GM21786 (cell line): ENCODE results near the gene PTPRT.
"Not testable (repeated sequence)": the region's sequence is repeated elsewhere in the genome, so short reads cannot be mapped to it uniquely, and the experiment has no call there.

ENCODE experiments used
- ATAC-seq: cut with Tn5 transposase; IDR thresholded peaks from one replicate; pipeline ENCODE4 v1.9.1; 2021; ENCODE audit not compliant: unreplicated experiment

PTPRT gene

GRCh38 chr20:42255821-42256220, 933.9 kb downstream of the PTPRT start:
- no peak for ATAC-seq

GRCh38 chr20:42254673-42255072, 935.0 kb downstream of the PTPRT start:
- ATAC-seq, result no peak

GRCh38 chr20:42252116-42252515, 937.6 kb downstream of the PTPRT start:
- no peak for ATAC-seq

GRCh38 chr20:42218621-42219374, 970.9 kb downstream of the PTPRT start:
- no peak for ATAC-seq

GRCh38 chr20:42214074-42214473, 975.6 kb downstream of the PTPRT start:
- no peak for ATAC-seq

GRCh38 chr20:42212391-42212790, 977.3 kb downstream of the PTPRT start:
- ATAC-seq, result no peak

GRCh38 chr20:42206557-42206956, 983.1 kb downstream of the PTPRT start:
- not testable (repeated sequence) for ATAC-seq

GRCh38 chr20:42204109-42204660, 985.5 kb downstream of the PTPRT start:
- no peak for ATAC-seq

- no peak for ATAC-seq
Measured at GRCh38 chr20:42197599-42197998, 992.1 kb downstream of the PTPRT start.

GRCh38 chr20:42193119-42193518, 996.6 kb downstream of the PTPRT start:
- ATAC-seq, result no peak

- no peak for ATAC-seq
Measured at GRCh38 chr20:42192321-42192720, 997.4 kb downstream of the PTPRT start.

GRCh38 chr20:42191140-42191860, 998.4 kb downstream of the PTPRT start:
- ATAC-seq, result no peak

- no peak for ATAC-seq
Measured at GRCh38 chr20:42190084-42190483, 999.6 kb downstream of the PTPRT start.

GRCh38 chr20:42186337-42186736, 1003.4 kb downstream of the PTPRT start:
- ATAC-seq, result no peak

- no peak for ATAC-seq
Measured at GRCh38 chr20:42183147-42183546, 1006.6 kb downstream of the PTPRT start.

- no peak for ATAC-seq
Measured at GRCh38 chr20:42181064-42181463, 1008.6 kb downstream of the PTPRT start.

- ATAC-seq, result no peak
Measured at GRCh38 chr20:42179768-42180167, 1009.9 kb downstream of the PTPRT start.

GRCh38 chr20:42173440-42173839, 1016.3 kb downstream of the PTPRT start:
- no peak for ATAC-seq

GRCh38 chr20:42164121-42164890, 1025.4 kb downstream of the PTPRT start:
- ATAC-seq, result no peak

GRCh38 chr20:42161228-42161829, 1028.4 kb downstream of the PTPRT start:
- no peak for ATAC-seq

- no peak for ATAC-seq
Measured at GRCh38 chr20:42159808-42160207, 1029.9 kb downstream of the PTPRT start.
